Endothelial cell of umbilical vein (primary cell): Measurements from ENCODE around the gene ANKS1A. TPM values are rescaled to one million over a fixed set of nuclear protein-coding genes. Genes with fewer than 3 reads are reported as not detected.

ENCODE experiments used
- BruUV-seq: library from RNA; stranded (reverse); fragments of 400-500 nt; replicated peaks from 2 replicates; lab custom pipeline; 2021; lab: Mats Ljungman, UMichigan
- CTCF ChIA-PET: fragments of 300-600, 350-600 bp; sonication (Branson Sonifier 250); formaldehyde crosslinking; loops from one replicate; lab custom pipeline; 2021; ENCODE audit warnings: antibody characterized with exemption, inconsistent platforms; lab: Charles Lee
- POLR2A ChIA-PET: fragments of 300-600, 350-600 bp; sonication (Branson Sonifier 250); formaldehyde crosslinking; loops from one replicate; lab custom pipeline; 2021; ENCODE audit warnings: antibody characterized with exemption, inconsistent platforms; lab: Charles Lee
- DNase-seq: peaks from one replicate; pipeline ENCODE4 v3.0.0-alpha.2; 2011; ENCODE audit warnings: low read depth, low spot score
- FAIRE-seq: peaks from 2 replicates; lab custom pipeline; 2011; peaks lifted over from hg19 to GRCh38; lab: Jason Lieb, UNC
- H2AFZ ChIP-seq: 2 replicates; pipeline ENCODE4 v1.6.0; 2012; ENCODE audit warnings: low read depth, low read length, control low read depth, inconsistent platforms
- H3K27ac ChIP-seq: 2 replicates; pipeline ENCODE4 v1.5.1; 2011; ENCODE audit warnings: low read depth, mild to moderate bottlenecking, control low read depth, low read length, moderate library complexity; ENCODE audit not compliant: insufficient read depth
- H3K27me3 ChIP-seq, 2 experiments: 2 replicates each; pipeline versions ENCODE4 v1.6.0 to v1.6.1; 2011; ENCODE audit warnings: low read length in 2 of 2, mixed read lengths in 1 of 2; ENCODE audit not compliant: control insufficient read depth in 2 of 2, insufficient read depth in 2 of 2
- H3K36me3 ChIP-seq, 2 experiments: 2 replicates in 1 of 2; 3 replicates in 1 of 2; pipeline ENCODE4 v1.5.1; 2011; ENCODE audit warnings: low read length in 2 of 2, mild to moderate bottlenecking in 1 of 2, moderate library complexity in 1 of 2; ENCODE audit not compliant: control insufficient read depth in 2 of 2, insufficient read depth in 2 of 2; ENCODE audit errors: extremely low read depth in 1 of 2
- H3K4me1 ChIP-seq: 3 replicates; pipeline ENCODE4 v1.5.1; 2011; ENCODE audit warnings: mild to moderate bottlenecking, low read length; ENCODE audit not compliant: control insufficient read depth, insufficient read depth; ENCODE audit errors: extremely low read depth
- H3K4me2 ChIP-seq: 2 replicates; pipeline ENCODE4 v1.6.1; 2011; ENCODE audit warnings: low read length, control low read depth, mixed read lengths; ENCODE audit not compliant: insufficient read depth
- H3K4me3 ChIP-seq, 3 experiments: fragments of 200-600 bp in 1 of 3; sonication (generic), shearing (Covaris generic) in 1 of 3; replicated peaks in 1 of 3; 2 replicates each; pipeline ENCODE4 v1.5.1; 2011 to 2016; ENCODE audit warnings: control low read depth in 3 of 3, low read length in 3 of 3, mild to moderate bottlenecking in 2 of 3, inconsistent platforms in 1 of 3, low read depth in 1 of 3, moderate library complexity in 1 of 3; ENCODE audit not compliant: insufficient read depth in 1 of 3
- H3K79me2 ChIP-seq: 2 replicates; pipeline ENCODE4 v1.6.0; 2012; ENCODE audit warnings: low read length, inconsistent platforms; ENCODE audit not compliant: control insufficient read depth, insufficient read depth
- H3K9ac ChIP-seq: replicated peaks from 2 replicates; pipeline ENCODE3; 2011; ENCODE audit warnings: low read length, control low read depth; ENCODE audit not compliant: insufficient read depth; ENCODE audit errors: extremely low read depth
- H3K9me1 ChIP-seq: replicated peaks from 3 replicates; pipeline ENCODE4 v1.6.0; 2011; ENCODE audit warnings: mild to moderate bottlenecking, low read length; ENCODE audit not compliant: control insufficient read depth, insufficient read depth; ENCODE audit errors: extremely low read depth
- H3K9me3 ChIP-seq: replicated peaks from 2 replicates; pipeline ENCODE4 v1.5.1; 2012; ENCODE audit warnings: low read length, inconsistent platforms; ENCODE audit not compliant: control insufficient read depth, insufficient read depth
- H4K20me1 ChIP-seq: replicated peaks from 2 replicates; pipeline ENCODE3; 2011; ENCODE audit warnings: mild to moderate bottlenecking, low read length; ENCODE audit not compliant: control insufficient read depth, insufficient read depth; ENCODE audit errors: extremely low read depth
- EZH2 ChIP-seq: IDR thresholded peaks from 2 replicates; pipeline ENCODE4 v1.6.1; 2012; ENCODE audit warnings: borderline replicate concordance, low read depth, mild to moderate bottlenecking, moderate library complexity, low read length, inconsistent platforms; ENCODE audit not compliant: severe bottlenecking
- FOS ChIP-seq: IDR thresholded peaks from 2 replicates; pipeline ENCODE4 v1.6.1; 2011; ENCODE audit warnings: mild to moderate bottlenecking, low read length, moderate library complexity, borderline replicate concordance; ENCODE audit not compliant: insufficient read depth
- GATA2 ChIP-seq: IDR thresholded peaks from 2 replicates; pipeline ENCODE4 v1.7.0; 2011; ENCODE audit warnings: low read depth, mild to moderate bottlenecking, moderate library complexity, mixed read lengths, low read length; ENCODE audit not compliant: insufficient read length, insufficient read depth
- JUN ChIP-seq: IDR thresholded peaks from 2 replicates; pipeline ENCODE4 v1.6.1; 2011; ENCODE audit warnings: borderline replicate concordance, low read depth; ENCODE audit not compliant: insufficient read length, insufficient read depth
- MYC ChIP-seq: IDR thresholded peaks from one replicate; pipeline ENCODE4 v1.6.1; 2011; ENCODE audit warnings: mild to moderate bottlenecking, low read depth, low read length
- POLR2A ChIP-seq: IDR thresholded peaks from 2 replicates; pipeline ENCODE4 v1.6.1; 2012; ENCODE audit warnings: low read depth, mild to moderate bottlenecking, control low read depth, low read length
- POLR2AphosphoS5 ChIP-seq: IDR thresholded peaks from 2 replicates; pipeline ENCODE4 v1.6.1; 2012; ENCODE audit warnings: low read depth, mild to moderate bottlenecking, control low read depth, low read length, moderate library complexity; ENCODE audit not compliant: insufficient read depth
- dilution Hi-C: fragments of 300-500 bp; cut with MboI; formaldehyde crosslinking; loops from one replicate; pipeline ENCODE4 v1.15.0; 2019; ENCODE audit warnings: low sequenced_read_pairs; ENCODE audit not compliant: extremely low pct_ligation_motif_present
- intact Hi-C: fragments of 100-400 bp; cut with micrococcal nuclease; formaldehyde crosslinking; loops from one replicate; pipeline ENCODE4 v1.10.0; 2022
- polyA plus RNA-seq, 4 experiments: library from polyadenylated mRNA; depleted of rRNA in 3 of 4; stranded (reverse) in 3 of 4; unstranded in 1 of 4; fragments of >200 nt; gene quantifications; 2 replicates each; pipeline versions ENCODE4 v1.2.1 to v1.2.3, GENCODE V29; 2011 to 2012; ENCODE audit warnings: missing spikeins in 1 of 4
- total RNA-seq: library from RNA; stranded (reverse); gene quantifications from 2 replicates; pipeline ENCODE4 v1.2.3, GENCODE V29; 2021
- TF ChIP-seq, protein P1 (sequence below), 2 donors: IDR thresholded peaks; 1 replicate in 1 of 2; 2 replicates in 1 of 2; pipeline ENCODE4 v1.5.1; 2011; ENCODE audit warnings: low read length in 2 of 2, mild to moderate bottlenecking in 2 of 2, moderate library complexity in 2 of 2, control low read depth in 1 of 2, inconsistent platforms in 1 of 2, low read depth in 1 of 2; ENCODE audit not compliant: insufficient read depth in 1 of 2; ENCODE audit errors: extremely low read depth in 1 of 2
- TF ChIP-seq, protein P2 (sequence below): IDR thresholded peaks from 2 replicates; pipeline ENCODE4 v1.6.1; 2011; ENCODE audit not compliant: insufficient read depth, insufficient read length

Gene ANKS1A
- total and polyA plus RNA-seq, 2 donors (not counting 3 experiments of a cell fraction or from before 2014, with no cell fraction given): 8.9 to 26.1 TPM

DNA sequence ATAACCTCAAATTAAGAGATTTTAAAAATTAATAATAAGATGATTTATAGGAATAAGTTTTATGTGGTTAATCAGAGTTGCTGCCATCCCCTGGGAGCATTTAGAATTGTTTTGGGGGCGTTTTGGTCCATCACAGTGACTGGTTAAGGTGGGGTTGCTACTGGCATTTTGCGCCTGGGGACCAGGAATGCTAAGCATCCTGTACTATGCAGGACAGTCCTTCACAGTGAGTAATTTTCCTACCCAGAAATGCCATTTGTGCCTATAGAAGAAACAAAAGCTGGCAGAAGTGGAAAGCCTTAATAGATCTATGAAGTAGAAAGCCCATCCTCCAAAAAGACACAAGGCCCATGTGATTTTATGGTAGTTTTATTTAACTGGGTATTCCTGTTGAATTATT lies 118.0 kb downstream of the ANKS1A start:
- H3K36me3 ChIP-seq: no peaks in the 10 kb centered on the region
- FAIRE-seq (no peak), DNase-seq (no peak)
- no peaks in the 10 kb centered on the region for H3K79me2 ChIP-seq
- H3K9ac ChIP-seq: no peak overlapping the region
- H3K9me1 ChIP-seq: no peaks in the 10 kb centered on the region
- H4K20me1 ChIP-seq: no peaks in the 10 kb centered on the region
- ChIA-PET POLR2A (no interaction called here), CTCF (interaction anchor here (1.8 kb wide), 1 partner anchor 20 kb away, joined by 7 read pairs; no protein-coding TSS in a partner anchor)
- no TSS peak for BruUV-seq
- H3K4me3 ChIP-seq: no peak overlapping the region
- no peak overlapping the region for H3K27ac ChIP-seq
- intact Hi-C loops (no loop called here), dilution Hi-C loops (no loop called here)
- no peaks in the 10 kb centered on the region for H3K9me3 ChIP-seq
- no peaks in the 10 kb centered on the region for H3K27me3 ChIP-seq
- H3K4me2 ChIP-seq: no peak overlapping the region
- TF ChIP-seq EZH2 (no peak), POLR2A (no peak), JUN (no peak), GATA2 (no peak), FOS (no peak), POLR2AphosphoS5 (no peak), MYC (no peak)
- TF ChIP-seq, protein P1, sequence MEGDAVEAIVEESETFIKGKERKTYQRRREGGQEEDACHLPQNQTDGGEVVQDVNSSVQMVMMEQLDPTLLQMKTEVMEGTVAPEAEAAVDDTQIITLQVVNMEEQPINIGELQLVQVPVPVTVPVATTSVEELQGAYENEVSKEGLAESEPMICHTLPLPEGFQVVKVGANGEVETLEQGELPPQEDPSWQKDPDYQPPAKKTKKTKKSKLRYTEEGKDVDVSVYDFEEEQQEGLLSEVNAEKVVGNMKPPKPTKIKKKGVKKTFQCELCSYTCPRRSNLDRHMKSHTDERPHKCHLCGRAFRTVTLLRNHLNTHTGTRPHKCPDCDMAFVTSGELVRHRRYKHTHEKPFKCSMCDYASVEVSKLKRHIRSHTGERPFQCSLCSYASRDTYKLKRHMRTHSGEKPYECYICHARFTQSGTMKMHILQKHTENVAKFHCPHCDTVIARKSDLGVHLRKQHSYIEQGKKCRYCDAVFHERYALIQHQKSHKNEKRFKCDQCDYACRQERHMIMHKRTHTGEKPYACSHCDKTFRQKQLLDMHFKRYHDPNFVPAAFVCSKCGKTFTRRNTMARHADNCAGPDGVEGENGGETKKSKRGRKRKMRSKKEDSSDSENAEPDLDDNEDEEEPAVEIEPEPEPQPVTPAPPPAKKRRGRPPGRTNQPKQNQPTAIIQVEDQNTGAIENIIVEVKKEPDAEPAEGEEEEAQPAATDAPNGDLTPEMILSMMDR (IDR thresholded peaks at IDR 0.05; ENCODE audit: extremely low read depth in 1 of 2, insufficient read depth in 1 of 2, low read depth in 1 of 2, low read length in 2 of 2): no peak
- TF ChIP-seq, protein P2, sequence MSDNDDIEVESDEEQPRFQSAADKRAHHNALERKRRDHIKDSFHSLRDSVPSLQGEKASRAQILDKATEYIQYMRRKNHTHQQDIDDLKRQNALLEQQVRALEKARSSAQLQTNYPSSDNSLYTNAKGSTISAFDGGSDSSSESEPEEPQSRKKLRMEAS: no peak
- peaks cover 8% of the 10 kb centered on the region for H3K4me1 ChIP-seq
- H2AFZ ChIP-seq: no peak overlapping the region
